GM21528 (cell line): ENCODE results near the gene SSH2.
A peak's percentile ranks its signal among the peaks of the same experiment; 100 is the strongest.

Experiments
- ATAC-seq: cut with Tn5 transposase; IDR thresholded peaks from one replicate; pipeline ENCODE4 v1.9.1; 2021; ENCODE audit warnings: mild to moderate bottlenecking, moderate library complexity; ENCODE audit not compliant: unreplicated experiment, low FRiP score

SSH2 gene

GRCh38 chr17:29716566-29716965 is 213.5 kb downstream of the SSH2 start:
- ATAC-seq: no peak

- ATAC-seq: no peak
Measured at GRCh38 chr17:29715680-29716079, 214.3 kb downstream of the SSH2 start.

GRCh38 chr17:29714146-29714545 is 215.9 kb downstream of the SSH2 start:
- ATAC-seq: no peak

GRCh38 chr17:29713626-29714025 is 216.4 kb downstream of the SSH2 start:
- ATAC-seq: no peak

GRCh38 chr17:29711588-29712385 is 218.2 kb downstream of the SSH2 start:
- no peak for ATAC-seq

GRCh38 chr17:29710891-29711418 is 219.1 kb downstream of the SSH2 start:
- ATAC-seq: no peak

- no peak for ATAC-seq
Measured at GRCh38 chr17:29710520-29710884, 219.5 kb downstream of the SSH2 start.

- ATAC-seq: no peak
Measured at GRCh38 chr17:29709866-29710519, 220.0 kb downstream of the SSH2 start.

GRCh38 chr17:29707212-29707571 is 222.8 kb downstream of the SSH2 start:
- ATAC-seq: peak; percentile 6

GRCh38 chr17:29706045-29706431 is 224.0 kb downstream of the SSH2 start:
- ATAC-seq: no peak

GRCh38 chr17:29705386-29705785 is 224.6 kb downstream of the SSH2 start:
- no peak for ATAC-seq

- ATAC-seq: no peak
Measured at GRCh38 chr17:29699283-29699682, 230.7 kb downstream of the SSH2 start.

- no peak for ATAC-seq
Measured at GRCh38 chr17:29698837-29699236, 231.2 kb downstream of the SSH2 start.

- no peak for ATAC-seq
Measured at GRCh38 chr17:29698019-29698777, 231.8 kb downstream of the SSH2 start.

GRCh38 chr17:29697371-29697770 is 232.7 kb downstream of the SSH2 start:
- ATAC-seq: no peak

- no peak for ATAC-seq
Measured at GRCh38 chr17:29694918-29695563, 235.0 kb downstream of the SSH2 start.

GRCh38 chr17:29693751-29694150 is 236.3 kb downstream of the SSH2 start:
- ATAC-seq: no peak

- ATAC-seq: no peak
Measured at GRCh38 chr17:29687596-29687995, 242.4 kb downstream of the SSH2 start.

GRCh38 chr17:29686993-29687590 is 242.9 kb downstream of the SSH2 start:
- no peak for ATAC-seq

- no peak for ATAC-seq
Measured at GRCh38 chr17:29683481-29683880, 246.5 kb downstream of the SSH2 start.
